VCaP (cell line): ENCODE results near the gene AJUBA.

Source experiments
- H3K27ac ChIP-seq: fragments of 450-650 bp; 2 replicates; pipeline ENCODE4 v1.5.1; 2017
- CTCF ChIP-seq: fragments of 450-650 bp; conservative IDR thresholded peaks from 2 replicates; pipeline ENCODE4 v1.5.1; 2017; ENCODE audit warnings: mild to moderate bottlenecking, moderate library complexity

AJUBA gene

GRCh38 chr14:22978487-22978837 lies 3.9 kb downstream of the AJUBA start:
- no peak for TF ChIP-seq CTCF
- H3K27ac ChIP-seq = no peak overlapping the region

- peak overlapping the region; percentile 73 for H3K27ac ChIP-seq
- no peak for TF ChIP-seq CTCF
Measured at GRCh38 chr14:22977684-22978486, 4.5 kb downstream of the AJUBA start.

GRCh38 chr14:22977434-22977683 lies 5.0 kb downstream of the AJUBA start:
- TF ChIP-seq CTCF = no peak
- peak overlapping the region; percentile 73 for H3K27ac ChIP-seq

- peak overlapping the region; percentile 73 for H3K27ac ChIP-seq
- no peak for TF ChIP-seq CTCF
Measured at GRCh38 chr14:22976620-22977433, 5.5 kb downstream of the AJUBA start.

GRCh38 chr14:22974530-22975313 lies 7.6 kb downstream of the AJUBA start:
- H3K27ac ChIP-seq = no peak overlapping the region
- TF ChIP-seq CTCF = no peak

- TF ChIP-seq CTCF = peak; percentile 80
- no peak overlapping the region for H3K27ac ChIP-seq
Measured at GRCh38 chr14:22973217-22974032, 8.9 kb downstream of the AJUBA start.
